NCI-H82 treated with DMSO at 0.1 percent for 48 hours (cell line): ENCODE results near the gene DSCAM.
"Not testable (repeated sequence)": the region's sequence is repeated elsewhere in the genome, so short reads cannot be mapped to it uniquely, and the experiment has no call there.

Source experiments
- DNase-seq: peaks from one replicate; lab custom pipeline; 2025; ENCODE audit not compliant: unreplicated experiment; lab: John Stamatoyannopoulos, UW

The DSCAM gene

DNA sequence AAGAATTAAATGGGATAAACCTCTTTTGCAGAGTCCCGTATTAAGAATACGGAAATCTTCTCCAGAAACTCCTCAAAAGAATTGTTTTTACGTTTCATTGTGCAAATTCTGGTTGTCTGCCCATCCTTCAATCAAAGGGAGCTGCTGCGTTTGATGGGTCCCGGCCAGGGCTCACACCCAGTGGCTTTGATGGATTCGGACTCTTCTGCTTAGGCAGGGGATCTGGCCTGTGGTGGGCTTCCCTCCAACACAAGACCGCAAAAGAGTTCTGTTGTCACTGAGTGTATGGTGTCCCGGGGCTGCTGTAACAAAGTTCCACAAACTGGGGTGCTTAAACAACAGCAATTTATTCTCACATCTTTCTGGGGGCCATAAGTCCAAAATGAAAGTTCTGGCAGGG, 577.7 kb downstream of the DSCAM start:
- DNase-seq = no peak

DNA sequence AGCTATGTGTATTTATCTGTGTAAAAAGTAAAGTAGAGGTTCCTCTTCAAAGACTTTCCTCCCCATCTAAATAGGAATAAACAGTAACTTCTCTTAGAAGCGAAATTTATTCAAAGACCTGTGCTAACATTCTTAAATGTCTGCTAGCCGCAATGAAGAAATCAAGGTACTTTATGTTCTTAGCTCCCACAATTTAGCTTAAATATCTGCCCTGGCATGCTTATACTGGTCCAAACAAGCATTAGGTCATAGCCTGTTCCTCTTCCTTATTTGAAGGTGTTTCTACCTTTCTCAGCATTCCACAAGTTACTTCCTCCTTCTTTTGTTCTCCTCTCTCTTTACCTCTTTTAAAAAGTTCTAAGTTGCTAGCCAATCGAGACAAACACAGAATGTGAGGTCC, 588.5 kb downstream of the DSCAM start:
- not testable (repeated sequence) for DNase-seq

DNA sequence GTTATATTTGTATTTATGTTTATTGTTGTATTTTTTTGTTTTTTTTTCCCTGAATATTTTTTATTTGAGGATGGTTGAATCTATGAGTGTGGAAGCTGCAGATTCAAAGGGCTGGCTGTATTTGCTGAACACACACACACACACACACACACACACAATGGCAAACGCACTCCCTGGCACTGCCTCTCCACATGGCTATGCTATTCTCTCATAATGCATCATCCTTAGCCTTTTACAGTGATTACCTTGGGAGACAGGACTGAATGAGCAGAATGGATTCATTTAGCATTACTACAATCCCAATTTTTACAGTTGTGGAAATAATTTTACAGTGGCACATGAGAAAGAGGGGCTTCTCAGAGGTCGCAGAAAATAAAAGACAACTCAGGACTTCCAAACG, 589.6 kb downstream of the DSCAM start:
- no peak for DNase-seq

- DNase-seq = peak; percentile 67
Observed at GRCh38 chr21:40255518-40256444, 591.2 kb downstream of the DSCAM start.

DNA sequence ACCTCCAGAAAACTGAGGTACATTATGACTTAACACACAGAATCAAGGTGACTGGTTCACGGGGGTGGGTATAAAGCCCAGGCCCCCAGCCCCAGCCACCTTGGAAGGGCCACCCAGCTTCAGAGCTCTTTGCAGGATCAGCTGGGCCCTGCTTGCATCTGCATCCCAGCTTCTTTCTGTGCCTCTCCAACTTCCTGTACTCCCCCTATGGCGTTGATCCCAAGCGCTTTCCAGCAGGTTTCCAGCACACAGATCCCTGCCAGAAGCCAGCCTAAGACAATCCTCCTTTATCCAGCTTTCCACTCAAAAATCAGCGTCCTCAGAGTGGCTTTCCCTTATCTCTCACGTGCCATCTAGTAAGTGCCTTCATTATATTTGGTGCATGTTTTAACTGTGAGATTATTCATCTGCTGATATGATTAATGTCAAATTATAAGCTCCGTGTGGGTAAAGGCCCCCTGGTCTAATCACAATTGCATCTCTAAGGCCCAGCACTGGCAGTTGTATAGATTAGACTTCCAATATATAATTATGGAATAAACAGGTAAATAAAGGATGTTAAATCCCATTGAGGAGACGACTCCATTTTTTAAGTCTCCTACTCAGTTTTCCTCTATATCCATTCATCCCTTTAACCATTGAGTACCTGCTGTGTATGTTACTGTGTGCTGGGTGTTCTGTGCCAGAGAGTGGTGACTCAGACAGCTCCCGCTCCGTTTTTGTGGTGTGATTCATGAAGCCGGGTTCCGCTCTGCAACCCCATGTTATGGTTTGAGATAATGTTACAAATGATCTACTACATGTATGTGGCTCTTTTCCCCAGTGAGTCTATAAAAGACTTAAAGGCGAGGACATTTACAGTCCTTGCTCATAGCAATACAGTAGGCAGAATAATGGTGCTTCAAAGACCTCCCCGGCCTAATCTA, 592.2 kb downstream of the DSCAM start:
- no peak for DNase-seq

DNA sequence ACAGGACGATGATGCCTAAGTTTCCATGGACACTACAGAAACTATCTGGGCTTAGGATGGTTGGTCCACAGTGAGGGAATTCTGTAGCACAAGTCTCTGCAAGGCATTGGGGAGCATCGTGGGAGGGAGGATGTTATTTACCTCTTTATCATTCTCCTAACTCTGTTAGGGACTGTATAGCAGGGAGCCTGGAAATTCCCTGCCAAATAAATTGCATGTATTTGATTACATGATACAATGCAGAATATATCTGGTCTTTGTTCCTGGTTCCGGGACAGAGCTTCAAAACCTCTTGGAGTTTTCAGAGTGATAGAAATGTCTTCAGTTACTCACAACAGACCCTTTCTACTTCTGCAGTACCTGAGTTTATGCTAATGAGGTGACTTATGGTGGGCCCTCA, 593.8 kb downstream of the DSCAM start:
- no peak for DNase-seq

- no peak for DNase-seq
Observed at GRCh38 chr21:40250514-40251294, 596.3 kb downstream of the DSCAM start.

GRCh38 chr21:40244981-40245380, 602.0 kb downstream of the DSCAM start:
- DNase-seq = no peak

DNA sequence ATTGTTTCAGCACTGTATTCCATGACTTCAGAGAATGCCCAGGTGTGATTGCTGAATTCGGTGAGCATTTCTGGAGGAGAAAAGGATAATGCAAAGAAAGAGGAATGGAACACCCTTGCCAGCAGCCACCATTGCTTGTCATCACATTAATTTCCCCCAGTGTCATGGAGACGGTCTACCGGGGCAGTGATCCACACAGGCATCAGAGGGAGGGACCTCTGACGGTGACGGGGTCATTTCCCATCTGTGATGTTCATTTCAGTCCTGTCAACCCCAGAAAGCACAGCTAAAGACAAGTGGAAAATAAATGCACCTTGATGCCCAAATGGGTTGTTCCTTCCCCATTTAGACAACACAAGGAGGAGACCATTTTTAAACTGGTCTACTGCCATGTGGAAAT, 603.3 kb downstream of the DSCAM start:
- DNase-seq = no peak

- no peak for DNase-seq
Observed at GRCh38 chr21:40242586-40243265, 604.2 kb downstream of the DSCAM start.

- DNase-seq = no peak
Observed at GRCh38 chr21:40235528-40235927, 611.4 kb downstream of the DSCAM start.

DNA sequence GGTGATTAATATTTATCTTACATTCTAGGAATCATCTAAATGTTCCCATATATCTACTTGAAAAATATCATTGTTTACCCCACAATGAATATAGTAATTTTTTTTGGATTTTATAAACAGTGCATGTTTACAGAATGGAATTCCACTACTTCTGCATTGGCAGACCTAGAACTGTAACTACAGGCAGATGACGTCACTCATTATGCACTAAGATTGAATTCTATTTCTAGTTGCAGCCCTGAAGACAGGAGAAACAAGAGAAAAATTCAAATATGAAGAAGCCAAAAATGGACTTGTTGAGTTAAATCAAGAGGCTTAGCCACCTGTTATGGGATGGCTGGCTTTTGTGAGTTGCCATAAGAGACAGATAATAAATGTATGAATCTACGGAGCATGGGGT, 615.0 kb downstream of the DSCAM start:
- no peak for DNase-seq

DNA sequence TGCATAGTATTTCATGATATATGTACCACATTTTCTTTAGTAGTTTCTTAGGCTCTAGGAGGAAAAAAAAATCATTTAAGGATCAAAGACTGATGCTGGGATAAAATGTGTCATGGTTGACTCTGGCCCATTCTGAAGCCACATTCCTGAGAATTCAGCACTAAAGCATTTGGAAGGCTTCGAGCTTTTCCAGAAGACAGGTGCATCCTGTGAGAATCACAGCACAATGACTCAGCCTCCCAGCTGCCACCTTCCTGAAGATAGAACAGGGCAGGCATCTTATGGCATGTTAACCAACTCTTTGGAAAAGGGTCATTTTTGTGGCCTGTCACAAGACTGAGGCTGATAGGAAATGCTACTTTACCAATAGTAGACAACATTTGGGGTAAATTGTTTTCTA, 619.9 kb downstream of the DSCAM start:
- no peak for DNase-seq

DNA sequence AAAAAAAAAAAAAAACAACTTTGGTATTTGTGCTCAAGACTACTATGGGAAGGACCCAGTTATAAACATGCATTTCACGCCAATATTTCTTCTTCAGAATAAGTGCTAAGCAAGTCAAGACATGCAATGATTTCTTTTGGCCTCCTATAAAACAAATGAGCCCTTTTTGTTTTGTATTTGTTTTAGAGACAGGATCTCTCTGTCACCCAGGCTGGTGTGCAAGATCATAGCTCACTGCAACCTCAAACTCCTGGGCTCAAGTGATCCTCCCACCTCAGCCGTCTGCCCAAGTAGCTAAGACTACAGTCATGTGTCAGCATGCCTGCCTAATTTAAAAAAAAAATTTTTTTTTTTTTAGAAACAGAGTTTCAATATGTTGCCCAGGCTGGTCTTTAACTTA, 631.0 kb downstream of the DSCAM start:
- DNase-seq = no peak

- DNase-seq = no peak
Observed at GRCh38 chr21:40210251-40210650, 636.7 kb downstream of the DSCAM start.

DNA sequence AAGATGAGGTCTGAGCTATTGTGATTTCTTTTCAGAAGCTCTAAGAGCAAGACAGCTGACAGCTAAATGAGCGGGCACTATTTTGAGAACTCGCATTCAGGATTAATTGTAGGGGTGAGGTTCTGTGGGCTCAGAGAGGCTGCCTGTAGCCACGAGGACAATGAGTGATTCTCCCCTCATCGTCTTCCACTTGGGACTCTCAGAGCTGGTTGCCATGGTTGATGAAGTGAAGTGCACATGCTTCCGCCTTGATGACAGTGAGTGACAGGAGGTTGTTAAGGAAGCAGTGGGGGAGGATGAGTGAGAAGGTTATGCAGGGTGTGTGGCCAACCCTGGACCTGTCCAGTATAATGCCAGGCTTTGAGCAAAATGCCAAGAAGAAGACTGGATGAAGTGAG, 638.0 kb downstream of the DSCAM start:
- DNase-seq = no peak

GRCh38 chr21:40208206-40208947, 638.6 kb downstream of the DSCAM start:
- no peak for DNase-seq

- DNase-seq = no peak
Observed at GRCh38 chr21:40200946-40201345, 646.0 kb downstream of the DSCAM start.

DNA sequence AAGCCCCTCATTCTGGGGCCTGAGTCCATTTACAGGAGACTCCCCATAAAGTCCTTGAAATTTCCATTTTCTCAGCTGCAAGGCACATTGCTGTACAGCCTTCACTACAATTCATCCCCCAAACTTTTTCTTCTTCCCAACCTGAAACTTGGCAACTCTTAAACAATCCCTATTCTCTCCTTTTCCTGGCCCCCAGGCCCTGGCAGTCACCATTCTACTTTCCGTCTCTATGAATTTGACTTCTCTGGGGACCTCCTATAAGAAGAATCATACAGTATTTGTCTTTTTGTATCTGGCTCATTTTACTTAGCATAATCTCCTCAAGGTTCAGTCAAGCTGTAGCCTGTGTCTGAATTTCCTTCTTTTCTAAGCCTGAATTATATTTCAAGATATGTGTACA, 646.8 kb downstream of the DSCAM start:
- DNase-seq = peak; percentile 28
